Ascending aorta (tissue), 2 donors: ENCODE results near the gene SURF2. TPM values are rescaled to one million over a fixed set of nuclear protein-coding genes. Genes with fewer than 3 reads are reported as not detected.
A peak's percentile ranks its signal among the peaks of the same experiment; 100 is the strongest.
"Not testable (repeated sequence)": the region's sequence is repeated elsewhere in the genome, so short reads cannot be mapped to it uniquely, and the experiment has no call there.

Experiments used
- DNase-seq, 2 donors: peaks; one replicate each; pipeline ENCODE4 v3.0.0-alpha.2; 2019; ENCODE audit warnings: low spot score in 2 of 2
- H3K27ac ChIP-seq, 2 donors: fragments of 200-600 bp; sonication (generic); one replicate each; pipeline ENCODE4 v1.5.1; 2016 to 2017; ENCODE audit warnings: mild to moderate bottlenecking in 1 of 2
- H3K27me3 ChIP-seq: fragments of 200-600 bp; sonication (generic); one replicate; pipeline ENCODE4 v1.5.1; 2017
- H3K36me3 ChIP-seq, 2 donors: fragments of 200-600 bp; sonication (generic); one replicate each; pipeline ENCODE4 v1.5.1; 2016
- H3K4me1 ChIP-seq, 2 donors: fragments of 200-600 bp; sonication (generic); one replicate each; pipeline ENCODE4 v1.5.1; 2016 to 2017; ENCODE audit warnings: mild to moderate bottlenecking in 1 of 2
- H3K4me3 ChIP-seq, 2 donors: fragments of 200-600 bp; sonication (generic); one replicate each; pipeline ENCODE4 v1.5.1; 2016 to 2017; ENCODE audit warnings: mild to moderate bottlenecking in 1 of 2
- H3K9me3 ChIP-seq, 2 donors: fragments of 200-600 bp; sonication (generic); one replicate each; pipeline ENCODE4 v1.5.1; 2016
- intact Hi-C: fragments of 100-400 bp; cut with DNase I; formaldehyde crosslinking; loops from one replicate; pipeline ENCODE4 v1.15.1; 2023
- total RNA-seq: library from RNA; depleted of rRNA; stranded (reverse); fragments of >200 nt; gene quantifications from one replicate; pipeline ENCODE4 v1.1.0, GENCODE V29; 2016
- TF ChIP-seq, protein P1 (sequence below), 3 experiments: fragments of 200-600 bp in 2 of 3; fragments of 450-650 bp in 1 of 3; sonication (generic) in 2 of 3; IDR thresholded peaks; one replicate each; pipeline ENCODE4 v1.5.1; 2016 to 2019; ENCODE audit warnings: antibody characterized with exemption in 3 of 3, mild to moderate bottlenecking in 1 of 3, moderate library complexity in 1 of 3

SURF2 gene
- total RNA-seq = 4.4 TPM

DNA sequence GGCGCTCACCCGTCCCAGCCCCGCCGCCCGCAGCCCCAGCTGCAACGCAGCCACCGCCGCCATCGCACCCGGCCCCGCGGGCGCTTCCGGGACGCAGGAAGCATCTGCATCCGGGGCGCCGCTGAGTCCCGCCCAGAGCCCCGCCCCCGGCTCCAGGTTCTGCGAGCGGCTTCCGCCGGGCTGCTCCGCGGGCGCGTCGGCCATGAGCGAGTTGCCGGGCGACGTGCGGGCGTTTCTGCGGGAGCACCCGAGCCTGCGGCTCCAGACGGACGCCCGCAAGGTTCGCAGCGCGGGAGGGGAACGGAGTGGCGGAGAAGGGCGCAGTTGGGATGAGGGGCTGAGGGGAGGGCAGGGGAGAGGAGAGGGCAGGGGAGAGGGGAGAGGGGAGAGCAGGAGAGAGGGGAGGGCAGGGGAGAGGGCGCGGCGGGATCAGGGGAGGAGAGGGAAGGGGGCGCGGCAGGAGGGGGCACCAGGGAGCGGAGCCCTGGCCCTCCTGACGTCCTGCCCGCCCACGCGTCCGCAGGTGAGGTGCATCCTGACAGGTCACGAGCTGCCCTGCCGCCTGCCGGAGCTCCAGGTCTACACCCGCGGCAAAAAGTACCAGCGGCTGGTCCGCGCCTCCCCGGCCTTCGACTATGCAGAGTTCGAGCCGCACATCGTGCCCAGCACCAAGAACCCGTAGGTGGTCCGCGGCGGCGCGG, at the start of gene SURF2, which contains the start of gene SURF1:
TSS of gene SURF2 (plus strand) at position 160 of the 701 bp plus-strand sequence. CDS start at position 203, 43 bp downstream.
TSS of gene SURF1 (minus strand) at position 97 of the 701 bp plus-strand sequence. CDS start at position 63, 34 bp downstream.
- DNase-seq = peak; percentile 52 to 92
- H3K27me3 ChIP-seq = no peaks in the 10 kb centered on the region
- peaks cover 19 to 28% of the 10 kb centered on the region in 2 donors for H3K36me3 ChIP-seq
- no peaks in the 10 kb centered on the region for H3K9me3 ChIP-seq
- H3K27ac ChIP-seq = peak within 1 kb of the TSS; percentile 47 to 72
- H3K4me3 ChIP-seq = peak within 1 kb of the TSS; percentile 70 to 87
- TF ChIP-seq, protein P1, sequence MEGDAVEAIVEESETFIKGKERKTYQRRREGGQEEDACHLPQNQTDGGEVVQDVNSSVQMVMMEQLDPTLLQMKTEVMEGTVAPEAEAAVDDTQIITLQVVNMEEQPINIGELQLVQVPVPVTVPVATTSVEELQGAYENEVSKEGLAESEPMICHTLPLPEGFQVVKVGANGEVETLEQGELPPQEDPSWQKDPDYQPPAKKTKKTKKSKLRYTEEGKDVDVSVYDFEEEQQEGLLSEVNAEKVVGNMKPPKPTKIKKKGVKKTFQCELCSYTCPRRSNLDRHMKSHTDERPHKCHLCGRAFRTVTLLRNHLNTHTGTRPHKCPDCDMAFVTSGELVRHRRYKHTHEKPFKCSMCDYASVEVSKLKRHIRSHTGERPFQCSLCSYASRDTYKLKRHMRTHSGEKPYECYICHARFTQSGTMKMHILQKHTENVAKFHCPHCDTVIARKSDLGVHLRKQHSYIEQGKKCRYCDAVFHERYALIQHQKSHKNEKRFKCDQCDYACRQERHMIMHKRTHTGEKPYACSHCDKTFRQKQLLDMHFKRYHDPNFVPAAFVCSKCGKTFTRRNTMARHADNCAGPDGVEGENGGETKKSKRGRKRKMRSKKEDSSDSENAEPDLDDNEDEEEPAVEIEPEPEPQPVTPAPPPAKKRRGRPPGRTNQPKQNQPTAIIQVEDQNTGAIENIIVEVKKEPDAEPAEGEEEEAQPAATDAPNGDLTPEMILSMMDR (IDR thresholded peaks at IDR 0.05) = no peak
- peaks cover 10 to 16% of the 10 kb centered on the region in 2 donors for H3K4me1 ChIP-seq
- intact Hi-C loops = loop anchor here (1.0 to 5.0 kb wide), 5 partner anchors 8 to 131 kb away; partner anchors contain the start of genes MED22, REXO4, RPL7A and STKLD1

DNA sequence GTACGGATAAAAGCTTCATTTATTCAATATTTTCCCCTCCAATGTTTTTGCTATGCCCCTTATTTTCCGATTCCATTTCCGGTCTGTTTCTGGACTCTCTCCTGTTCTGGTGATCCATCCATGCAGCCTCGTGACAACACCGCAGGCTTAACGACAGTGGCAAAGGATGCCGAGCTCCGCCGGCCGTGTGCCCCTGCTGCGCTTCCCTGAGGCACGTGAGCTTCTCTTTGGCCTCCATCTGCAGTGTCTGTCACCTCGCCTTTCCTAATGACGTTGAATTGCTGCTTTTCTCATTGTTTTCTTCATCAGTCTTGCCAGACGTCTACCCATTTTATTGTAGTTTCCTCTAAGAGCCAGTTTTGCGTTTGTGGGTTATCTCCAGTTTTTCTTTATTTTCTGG, 49.0 kb upstream of the SURF2 start:
- DNase-seq = no peak
- Histone ChIP-seq H3K4me3 (no peak overlapping the region), H3K4me1 (no peaks in the 10 kb centered on the region), H3K27ac (no peak overlapping the region), H3K27me3 (no peaks in the 10 kb centered on the region), H3K9me3 (no peaks in the 10 kb centered on the region), H3K36me3 (no peaks in the 10 kb centered on the region)
- intact Hi-C loops = no loop called here
- TF ChIP-seq, protein P1 (IDR thresholded peaks at IDR 0.05) = no peak

DNA sequence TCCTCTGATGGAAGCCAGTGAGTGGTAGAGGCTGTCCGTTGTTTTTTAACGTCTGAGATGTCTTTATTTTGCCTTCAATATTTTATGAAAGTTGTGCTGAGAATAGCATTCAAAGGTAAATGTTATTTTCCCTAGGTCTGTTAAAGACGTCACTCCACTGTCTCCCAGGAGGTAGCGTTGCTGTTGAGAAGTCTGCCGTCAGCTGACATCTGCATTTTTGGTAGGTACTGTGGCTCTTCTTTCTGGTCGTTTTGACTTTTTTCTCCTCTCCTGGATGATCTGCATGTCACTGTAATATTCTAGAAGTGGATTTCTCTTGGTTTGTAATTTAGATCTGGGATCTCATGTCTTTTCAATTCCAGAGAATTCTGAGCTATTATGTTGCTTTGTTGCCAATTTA, 46.7 kb upstream of the SURF2 start:
- Histone ChIP-seq H3K27ac (no peak overlapping the region), H3K4me3 (no peak overlapping the region), H3K27me3 (no peaks in the 10 kb centered on the region), H3K36me3 (no peaks in the 10 kb centered on the region), H3K4me1 (no peaks in the 10 kb centered on the region), H3K9me3 (no peaks in the 10 kb centered on the region)
- intact Hi-C loops = no loop called here
- TF ChIP-seq, protein P1 (IDR thresholded peaks at IDR 0.05) = no peak
- no peak for DNase-seq

DNA sequence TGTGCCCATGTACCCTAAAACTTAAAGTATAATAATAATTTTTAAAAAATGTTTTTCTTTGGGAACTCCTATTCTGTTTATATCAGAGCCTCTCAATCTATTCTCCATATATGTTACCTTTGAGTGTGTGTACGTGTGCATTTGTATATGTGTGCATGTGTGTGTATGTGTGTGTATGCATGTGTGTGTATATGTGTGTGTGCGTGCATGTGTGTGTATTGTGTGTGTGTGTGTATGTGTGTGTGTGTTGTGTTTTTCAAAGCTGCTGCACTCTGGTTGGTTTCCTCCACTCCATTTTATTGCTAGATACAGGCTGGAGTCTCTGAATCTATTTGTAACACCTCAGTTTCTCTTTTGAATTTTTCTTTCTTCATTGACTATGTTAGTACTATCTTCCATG, 40.4 kb upstream of the SURF2 start:
- Histone ChIP-seq H3K36me3 (no peaks in the 10 kb centered on the region), H3K4me1 (no peaks in the 10 kb centered on the region), H3K9me3 (no peaks in the 10 kb centered on the region), H3K27ac (no peak overlapping the region), H3K4me3 (no peak overlapping the region), H3K27me3 (no peaks in the 10 kb centered on the region)
- intact Hi-C loops = no loop called here
- TF ChIP-seq, protein P1 (IDR thresholded peaks at IDR 0.05) = no peak
- no peak for DNase-seq

DNA sequence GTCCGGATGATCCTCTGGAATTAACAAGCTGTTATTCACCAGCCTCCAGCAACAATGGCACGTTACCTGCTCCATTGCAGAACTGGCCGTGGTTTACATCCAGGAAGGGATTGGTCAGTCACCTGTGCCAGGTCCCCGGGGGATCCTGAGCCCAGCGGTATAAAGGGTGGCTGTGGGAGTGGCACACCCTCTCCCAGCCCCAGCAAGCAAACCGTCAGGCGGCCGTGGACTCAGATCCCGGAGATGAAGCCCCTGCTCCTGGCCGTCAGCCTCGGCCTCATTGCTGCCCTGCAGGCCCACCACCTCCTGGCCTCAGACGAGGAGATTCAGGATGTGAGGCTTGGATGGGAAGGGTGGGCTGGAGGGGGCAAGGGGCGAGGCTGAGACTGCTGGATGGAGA, 38.8 kb upstream of the SURF2 start:
- DNase-seq = peak in 1 of 2 donors; percentile 46
- H3K27me3 ChIP-seq, H3K27ac ChIP-seq, intact Hi-C loops, H3K9me3 ChIP-seq, H3K36me3 ChIP-seq, H3K4me3 ChIP-seq, H3K4me1 ChIP-seq: not testable (repeated sequence)

DNA sequence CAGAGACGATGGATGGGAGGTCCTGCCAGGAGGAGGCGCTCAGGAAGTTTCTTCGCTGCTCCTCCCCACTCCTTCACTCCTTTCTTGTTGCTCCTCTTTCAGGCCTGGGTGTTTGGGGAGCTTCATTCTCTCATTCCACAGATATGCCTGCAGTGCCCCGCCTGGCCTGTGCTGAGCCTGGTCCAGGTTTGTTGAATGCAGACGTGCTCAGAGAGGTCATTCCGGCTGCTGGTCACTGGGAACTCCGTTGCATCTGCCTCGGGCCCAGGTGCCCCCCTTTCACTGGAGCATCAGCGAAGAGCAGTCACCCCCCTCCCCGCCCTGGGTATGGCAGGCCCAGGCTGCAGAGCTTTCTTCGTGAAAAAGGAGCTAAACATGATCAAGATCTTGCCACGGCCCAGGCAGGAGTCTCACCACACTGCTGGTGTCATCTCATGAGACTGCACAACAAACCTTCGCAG, 35.9 kb upstream of the SURF2 start:
- Histone ChIP-seq H3K4me1 (no peaks in the 10 kb centered on the region), H3K36me3 (no peaks in the 10 kb centered on the region), H3K4me3 (no peak overlapping the region), H3K9me3 (no peaks in the 10 kb centered on the region), H3K27me3 (no peaks in the 10 kb centered on the region), H3K27ac (no peak overlapping the region)
- DNase-seq = peak in 1 of 2 donors; percentile 39
- intact Hi-C loops = no loop called here
- TF ChIP-seq, protein P1 (IDR thresholded peaks at IDR 0.05) = no peak
